Measurements from ENCODE around the gene PDLIM3. TPM values are rescaled to one million over a fixed set of nuclear protein-coding genes. Genes with fewer than 3 reads are reported as not detected.

The PDLIM3 gene
- total and polyA plus RNA-seq, 9 of the 15 experiments (the other 6 are each of a cell fraction or from before 2014, with no cell fraction given), result 0.06 TPM; not detected in 8

- ATAC-seq, result no peak
- WGBS (ENCODE audit: insufficient coverage, low coverage, missing lambda C conversion rate), result 28% methylated on average over 3 of the region's 3 CpGs
- H3K79me2 ChIP-seq (ENCODE audit: control insufficient read depth, insufficient read depth, low read length), result no peaks in the 10 kb centered on the region
- no peaks in the 10 kb centered on the region for H3K36me3 ChIP-seq (ENCODE audit: control insufficient read depth, insufficient read depth, low read length)
- H3K4me3 ChIP-seq, result no peak overlapping the region
- no peak overlapping the region for H3K9ac ChIP-seq (ENCODE audit: insufficient read depth in 1 of 2, low read depth in 2 of 2, low read length in 2 of 2)
- H3K9me1 ChIP-seq (ENCODE audit: control insufficient read depth, insufficient read depth, low read length), result no peaks in the 10 kb centered on the region
- intact Hi-C loops (cut with micrococcal nuclease), result no loop called here
- FAIRE-seq, result no peak
- H3K27me3 ChIP-seq (ENCODE audit: control insufficient read depth in 2 of 2, insufficient read depth in 2 of 2, low read length in 2 of 2), result no peaks in the 10 kb centered on the region
- peaks cover 7 to 22% of the 10 kb centered on the region in 2 experiments for H3K4me1 ChIP-seq (replicated peaks in 1 of 2; ENCODE audit: control insufficient read depth in 2 of 2, insufficient read depth in 2 of 2, low read length in 2 of 2)
- no peak for TF ChIP-seq REST (IDR thresholded peaks at IDR 0.05; ENCODE audit: borderline replicate concordance)
- TF ChIP-seq REST (CRISPR knock-in tag; IDR thresholded peaks at IDR 0.05; ENCODE audit: low read depth), result no peak
- no peak for TF ChIP-seq NUFIP1 (IDR thresholded peaks at IDR 0.05; ENCODE audit: partially characterized antibody)
- no peak for TF ChIP-seq SREBF1 (IDR thresholded peaks at IDR 0.05; ENCODE audit: borderline replicate concordance, low read depth, low read length)
- no peak for TF ChIP-seq TEAD1 (CRISPR knock-in tag; IDR thresholded peaks at IDR 0.05)
- TF ChIP-seq PPARD (CRISPR knock-in tag; IDR thresholded peaks at IDR 0.05), result no peak
- no peak for TF ChIP-seq CCNT2 (IDR thresholded peaks at IDR 0.05; ENCODE audit: borderline replicate concordance, extremely low read depth, insufficient read length, low read depth, low read length)
- no peak for TF ChIP-seq NCOR1 (IDR thresholded peaks at IDR 0.05)
- no peak for TF ChIP-seq HSF4 (CRISPR knock-in tag; IDR thresholded peaks at IDR 0.05; ENCODE audit: borderline replicate concordance)
- TF ChIP-seq FOXJ3 (CRISPR knock-in tag; IDR thresholded peaks at IDR 0.05), result no peak
- TF ChIP-seq CBX3 (IDR thresholded peaks at IDR 0.05; ENCODE audit: borderline replicate concordance in 1 of 2, low read length in 2 of 2), result no peak
- no peak for TF ChIP-seq TCF3 (CRISPR knock-in tag; IDR thresholded peaks at IDR 0.05)
- no peak for TF ChIP-seq SNIP1 (IDR thresholded peaks at IDR 0.05; ENCODE audit: low read depth)
- no peak for TF ChIP-seq FOSL1 (tag; conservative IDR thresholded peaks at IDR 0.05)
- no peak for TF ChIP-seq HOXB6 (CRISPR knock-in tag; IDR thresholded peaks at IDR 0.05; ENCODE audit: borderline replicate concordance)
- TF ChIP-seq RBFOX2 (IDR thresholded peaks at IDR 0.05; ENCODE audit: low read depth, low read length), result no peak
- no peak for TF ChIP-seq XRCC4 (IDR thresholded peaks at IDR 0.05; ENCODE audit: extremely low read depth, insufficient read depth, insufficient read length)
- no peak for DNase-seq (ENCODE audit: extremely low read depth in 1 of 4, low spot score in 3 of 4)
- no peak overlapping the region for H3K4me2 ChIP-seq (ENCODE audit: insufficient read depth, low read length)
- no TSS peak for BruUV-seq (replicated peaks)
- H4K20me1 ChIP-seq (replicated peaks; ENCODE audit: control insufficient read depth, insufficient read depth, low read length), result no peaks in the 10 kb centered on the region
- no peak overlapping the region for H2AFZ ChIP-seq (ENCODE audit: low read depth, low read length)
- in situ Hi-C loops (cut with MboI), result no loop called here
- ChIA-PET POLR2A (no interaction called here), CTCF (ENCODE audit: low intra/inter-chr PET ratio) (no interaction called here)
- H3K27ac ChIP-seq (ENCODE audit: extremely low read depth, low read depth, low read length), result no peak overlapping the region
- H3K9me3 ChIP-seq (replicated peaks; ENCODE audit: control insufficient read depth, insufficient read depth, low read depth, low read length), result no peaks in the 10 kb centered on the region
These were observed 35.4 kb upstream of the PDLIM3 start for GRCh38 chr4:185570727-185571126.

All from K562 (cell line).